Astrocyte of the cerebellum (primary cell): ENCODE measurements around the gene POLN.
A peak's percentile ranks its signal among the peaks of the same experiment; 100 is the strongest.

Source experiments
- DNase-seq: peaks from one replicate; pipeline ENCODE4 v3.0.0-alpha.2; 2011; ENCODE audit warnings: low read depth
- H3K4me3 ChIP-seq: 2 replicates; pipeline ENCODE4 v1.5.1; 2011; ENCODE audit warnings: mild to moderate bottlenecking, low read depth, low read length, moderate library complexity
- CTCF ChIP-seq: IDR thresholded peaks from 2 replicates; pipeline ENCODE4 v1.5.1; 2012; ENCODE audit warnings: low read length, low read depth, moderate library complexity, mild to moderate bottlenecking; ENCODE audit errors: missing control alignments
- in situ Hi-C: cut with HindIII; loops from 2 replicates; pipeline ENCODE4 v1.10.0; 2017; ENCODE audit warnings: low sequenced_read_pairs

POLN gene

GRCh38 chr4:2049811-2050210 is 192.1 kb downstream of the POLN start:
- in situ Hi-C loops, result no loop called here
- TF ChIP-seq CTCF, result no peak
- no peak for DNase-seq
- H3K4me3 ChIP-seq, result no peak overlapping the region

GRCh38 chr4:2049381-2049780 is 192.5 kb downstream of the POLN start:
- H3K4me3 ChIP-seq, result no peak overlapping the region
- DNase-seq, result no peak
- in situ Hi-C loops, result no loop called here
- no peak for TF ChIP-seq CTCF

GRCh38 chr4:2048831-2049230 is 193.1 kb downstream of the POLN start:
- no peak overlapping the region for H3K4me3 ChIP-seq
- in situ Hi-C loops, result no loop called here
- no peak for DNase-seq
- no peak for TF ChIP-seq CTCF

GRCh38 chr4:2047781-2048581 is 193.9 kb downstream of the POLN start:
- TF ChIP-seq CTCF, result no peak
- DNase-seq, result no peak
- in situ Hi-C loops, result no loop called here
- no peak overlapping the region for H3K4me3 ChIP-seq

GRCh38 chr4:2047031-2047660 is 194.8 kb downstream of the POLN start:
- in situ Hi-C loops, result no loop called here
- H3K4me3 ChIP-seq, result no peak overlapping the region
- no peak for DNase-seq
- TF ChIP-seq CTCF, result no peak

- TF ChIP-seq CTCF, result peak; percentile 7
- no peak for DNase-seq
- no peak overlapping the region for H3K4me3 ChIP-seq
- in situ Hi-C loops, result no loop called here
Observed at GRCh38 chr4:2046031-2046961, 195.6 kb downstream of the POLN start.
